ENCODE data around the gene SMIM24.
"Not testable (repeated sequence)": the region's sequence is repeated elsewhere in the genome, so short reads cannot be mapped to it uniquely, and the experiment has no call there.

SMIM24 gene

GRCh38 chr19:3480383-3481091, at the start of gene SMIM24:
Gene SMIM24 (minus strand): TSS chr19:3480525. CDS start chr19:3480463, 62 bp downstream.
- Histone ChIP-seq H3K27me3 (ENCODE audit: control insufficient read depth, insufficient read depth, low read length) (peaks cover 4% of the 10 kb centered on the region), H3K9me3 (ENCODE audit: control insufficient read depth, low read length) (no peaks in the 10 kb centered on the region), H3K4me1 (ENCODE audit: control insufficient read depth, insufficient read depth, low read length) (peaks cover 40% of the 10 kb centered on the region), H3K36me3 (ENCODE audit: control insufficient read depth, insufficient read depth, low read length) (no peaks in the 10 kb centered on the region), H3K9ac (ENCODE audit: low read length) (peak within 1 kb of the TSS; percentile 61), H3K4me3 (ENCODE audit: low read length) (peak within 1 kb of the TSS; percentile 19)

- not testable (repeated sequence) for H3K4me1 ChIP-seq (ENCODE audit: control insufficient read depth, insufficient read depth, low read length); H3K4me3 ChIP-seq (ENCODE audit: low read length); H3K36me3 ChIP-seq (ENCODE audit: control insufficient read depth, insufficient read depth, low read length); H3K27me3 ChIP-seq (ENCODE audit: control insufficient read depth, insufficient read depth, low read length); H3K9me3 ChIP-seq (ENCODE audit: control insufficient read depth, low read length); H3K9ac ChIP-seq (ENCODE audit: low read length)
Measured at GRCh38 chr19:3529299-3529698, 49.0 kb upstream of the SMIM24 start.

- no peak overlapping the region for H3K4me3 ChIP-seq (ENCODE audit: low read length)
- peaks cover 10% of the 10 kb centered on the region for H3K36me3 ChIP-seq (ENCODE audit: control insufficient read depth, insufficient read depth, low read length)
Measured at GRCh38 chr19:3528539-3529211, 48.4 kb upstream of the SMIM24 start.

GRCh38 chr19:3528080-3528479, 47.8 kb upstream of the SMIM24 start:
- H3K4me3 ChIP-seq (ENCODE audit: low read length): no peak overlapping the region
- peaks cover 10% of the 10 kb centered on the region for H3K36me3 ChIP-seq (ENCODE audit: control insufficient read depth, insufficient read depth, low read length)
- H3K9ac ChIP-seq (ENCODE audit: low read length): no peak overlapping the region
- H3K27me3 ChIP-seq (ENCODE audit: control insufficient read depth, insufficient read depth, low read length): no peaks in the 10 kb centered on the region
- H3K9me3 ChIP-seq (ENCODE audit: control insufficient read depth, low read length): no peaks in the 10 kb centered on the region
- H3K4me1 ChIP-seq (ENCODE audit: control insufficient read depth, insufficient read depth, low read length): no peaks in the 10 kb centered on the region

More at GRCh38 chr19:3528539-3529211, 48.4 kb upstream of the SMIM24 start:
- Histone ChIP-seq H3K4me1 (ENCODE audit: control insufficient read depth, insufficient read depth, low read length) (no peaks in the 10 kb centered on the region), H3K27me3 (ENCODE audit: control insufficient read depth, insufficient read depth, low read length) (no peaks in the 10 kb centered on the region), H3K9me3 (ENCODE audit: control insufficient read depth, low read length) (no peaks in the 10 kb centered on the region), H3K9ac (ENCODE audit: low read length) (no peak overlapping the region)

- H3K27me3 ChIP-seq (ENCODE audit: control insufficient read depth, insufficient read depth, low read length): no peaks in the 10 kb centered on the region
- no peaks in the 10 kb centered on the region for H3K4me1 ChIP-seq (ENCODE audit: control insufficient read depth, insufficient read depth, low read length)
- no peak overlapping the region for H3K9ac ChIP-seq (ENCODE audit: low read length)
- no peak overlapping the region for H3K4me3 ChIP-seq (ENCODE audit: low read length)
- peaks cover 10% of the 10 kb centered on the region for H3K36me3 ChIP-seq (ENCODE audit: control insufficient read depth, insufficient read depth, low read length)
- no peaks in the 10 kb centered on the region for H3K9me3 ChIP-seq (ENCODE audit: control insufficient read depth, low read length)
Measured at GRCh38 chr19:3527238-3527910, 47.0 kb upstream of the SMIM24 start.

GRCh38 chr19:3526507-3527237, 46.3 kb upstream of the SMIM24 start:
- Histone ChIP-seq H3K4me1 (ENCODE audit: control insufficient read depth, insufficient read depth, low read length) (no peaks in the 10 kb centered on the region), H3K9ac (ENCODE audit: low read length) (no peak overlapping the region), H3K27me3 (ENCODE audit: control insufficient read depth, insufficient read depth, low read length) (no peaks in the 10 kb centered on the region), H3K9me3 (ENCODE audit: control insufficient read depth, low read length) (no peaks in the 10 kb centered on the region), H3K36me3 (ENCODE audit: control insufficient read depth, insufficient read depth, low read length) (peaks cover 10% of the 10 kb centered on the region), H3K4me3 (ENCODE audit: low read length) (no peak overlapping the region)

- Histone ChIP-seq H3K4me3 (ENCODE audit: low read length) (no peak overlapping the region), H3K9me3 (ENCODE audit: control insufficient read depth, low read length) (no peaks in the 10 kb centered on the region), H3K36me3 (ENCODE audit: control insufficient read depth, insufficient read depth, low read length) (peaks cover 10% of the 10 kb centered on the region), H3K27me3 (ENCODE audit: control insufficient read depth, insufficient read depth, low read length) (no peaks in the 10 kb centered on the region), H3K4me1 (ENCODE audit: control insufficient read depth, insufficient read depth, low read length) (peaks cover 9% of the 10 kb centered on the region), H3K9ac (ENCODE audit: low read length) (no peak overlapping the region)
Measured at GRCh38 chr19:3524904-3525451, 44.7 kb upstream of the SMIM24 start.

GRCh38 chr19:3524078-3524842, 43.9 kb upstream of the SMIM24 start:
- no peaks in the 10 kb centered on the region for H3K9me3 ChIP-seq (ENCODE audit: control insufficient read depth, low read length)
- H3K9ac ChIP-seq (ENCODE audit: low read length): no peak overlapping the region
- H3K36me3 ChIP-seq (ENCODE audit: control insufficient read depth, insufficient read depth, low read length): peaks cover 10% of the 10 kb centered on the region
- H3K4me1 ChIP-seq (ENCODE audit: control insufficient read depth, insufficient read depth, low read length): peaks cover 9% of the 10 kb centered on the region
- no peak overlapping the region for H3K4me3 ChIP-seq (ENCODE audit: low read length)
- H3K27me3 ChIP-seq (ENCODE audit: control insufficient read depth, insufficient read depth, low read length): no peaks in the 10 kb centered on the region

GRCh38 chr19:3523361-3524077, 43.2 kb upstream of the SMIM24 start:
- H3K4me1 ChIP-seq (ENCODE audit: control insufficient read depth, insufficient read depth, low read length): peaks cover 9% of the 10 kb centered on the region
- H3K4me3 ChIP-seq (ENCODE audit: low read length): no peak overlapping the region
- H3K9ac ChIP-seq (ENCODE audit: low read length): no peak overlapping the region
- H3K27me3 ChIP-seq (ENCODE audit: control insufficient read depth, insufficient read depth, low read length): no peaks in the 10 kb centered on the region
- peaks cover 10% of the 10 kb centered on the region for H3K36me3 ChIP-seq (ENCODE audit: control insufficient read depth, insufficient read depth, low read length)
- H3K9me3 ChIP-seq (ENCODE audit: control insufficient read depth, low read length): no peaks in the 10 kb centered on the region

GRCh38 chr19:3522421-3523360, 42.4 kb upstream of the SMIM24 start:
- peaks cover 9% of the 10 kb centered on the region for H3K4me1 ChIP-seq (ENCODE audit: control insufficient read depth, insufficient read depth, low read length)
- H3K4me3 ChIP-seq (ENCODE audit: low read length): no peak overlapping the region
- H3K36me3 ChIP-seq (ENCODE audit: control insufficient read depth, insufficient read depth, low read length): peaks cover 10% of the 10 kb centered on the region
- H3K27me3 ChIP-seq (ENCODE audit: control insufficient read depth, insufficient read depth, low read length): no peaks in the 10 kb centered on the region
- no peaks in the 10 kb centered on the region for H3K9me3 ChIP-seq (ENCODE audit: control insufficient read depth, low read length)
- no peak overlapping the region for H3K9ac ChIP-seq (ENCODE audit: low read length)

Measured in mucosa of stomach (tissue), 1 donor.